ENCODE results near the gene ZNF445. TPM values are rescaled to one million over a fixed set of nuclear protein-coding genes. Genes with fewer than 3 reads are reported as not detected.
A peak's percentile ranks its signal among the peaks of the same experiment; 100 is the strongest.
"Not testable (repeated sequence)": the region's sequence is repeated elsewhere in the genome, so short reads cannot be mapped to it uniquely, and the experiment has no call there.

ZNF445 gene
- polyA plus RNA-seq, 3 donors: 19.1 to 20.4 (median 19.7) TPM

GRCh38 chr3:44439499-44440295, 37.8 kb downstream of the ZNF445 start:
- peak in 1 of 3 donors; percentile 5 for DNase-seq (ENCODE audit: low read depth in 3 of 3, low spot score in 2 of 3)

GRCh38 chr3:44437800-44438199, 39.7 kb downstream of the ZNF445 start:
- no peak for DNase-seq (ENCODE audit: low read depth in 3 of 3, low spot score in 2 of 3)

- no peak for DNase-seq (ENCODE audit: low read depth in 3 of 3, low spot score in 2 of 3)
Measured at GRCh38 chr3:44436181-44436580, 41.3 kb downstream of the ZNF445 start.

GRCh38 chr3:44434834-44435510, 42.5 kb downstream of the ZNF445 start:
- no peak for DNase-seq (ENCODE audit: low read depth in 3 of 3, low spot score in 2 of 3)

- no peak for DNase-seq (ENCODE audit: low read depth in 3 of 3, low spot score in 2 of 3)
Measured at GRCh38 chr3:44430466-44430865, 47.0 kb downstream of the ZNF445 start.

- DNase-seq (ENCODE audit: low read depth in 3 of 3, low spot score in 2 of 3): no peak
Measured at GRCh38 chr3:44429459-44429858, 48.0 kb downstream of the ZNF445 start.

GRCh38 chr3:44428910-44429309, 48.6 kb downstream of the ZNF445 start:
- no peak for DNase-seq (ENCODE audit: low read depth in 3 of 3, low spot score in 2 of 3)

GRCh38 chr3:44427683-44428082, 49.8 kb downstream of the ZNF445 start:
- DNase-seq (ENCODE audit: low read depth in 3 of 3, low spot score in 2 of 3): no peak

GRCh38 chr3:44424758-44425157, 52.7 kb downstream of the ZNF445 start:
- no peak for DNase-seq (ENCODE audit: low read depth in 3 of 3, low spot score in 2 of 3)

GRCh38 chr3:44421280-44421679, 56.2 kb downstream of the ZNF445 start:
- no peak for DNase-seq (ENCODE audit: low read depth in 3 of 3, low spot score in 2 of 3)

GRCh38 chr3:44420676-44421075, 56.8 kb downstream of the ZNF445 start:
- no peak for DNase-seq (ENCODE audit: low read depth in 3 of 3, low spot score in 2 of 3)

- DNase-seq (ENCODE audit: low read depth in 3 of 3, low spot score in 2 of 3): no peak
Measured at GRCh38 chr3:44419923-44420650, 57.4 kb downstream of the ZNF445 start.

GRCh38 chr3:44419116-44419922, 58.2 kb downstream of the ZNF445 start:
- no peak for DNase-seq (ENCODE audit: low read depth in 3 of 3, low spot score in 2 of 3)

- no peak for DNase-seq (ENCODE audit: low read depth in 3 of 3, low spot score in 2 of 3)
Measured at GRCh38 chr3:44418549-44418948, 58.9 kb downstream of the ZNF445 start.

GRCh38 chr3:44418118-44418517, 59.4 kb downstream of the ZNF445 start:
- DNase-seq (ENCODE audit: low read depth in 3 of 3, low spot score in 2 of 3): not testable (repeated sequence)

GRCh38 chr3:44416031-44417030, 61.1 kb downstream of the ZNF445 start:
- no peak for DNase-seq (ENCODE audit: low read depth in 3 of 3, low spot score in 2 of 3)

- no peak for DNase-seq (ENCODE audit: low read depth in 3 of 3, low spot score in 2 of 3)
Measured at GRCh38 chr3:44415421-44415820, 62.0 kb downstream of the ZNF445 start.

GRCh38 chr3:44414517-44415090, 62.9 kb downstream of the ZNF445 start:
- DNase-seq (ENCODE audit: low read depth in 3 of 3, low spot score in 2 of 3): no peak

- DNase-seq (ENCODE audit: low read depth in 3 of 3, low spot score in 2 of 3): no peak
Measured at GRCh38 chr3:44412365-44412764, 65.1 kb downstream of the ZNF445 start.

All from right renal cortex interstitium (tissue), 3 donors.